Activated naive CD4-positive, alpha-beta T cell treated with anti-CD3 and anti-CD28 coated beads, Interleukin-2, amount 50 U/mL, for 72 hours (primary cell): ENCODE results near the gene MARCHF11. TPM values are rescaled to one million over a fixed set of nuclear protein-coding genes. Genes with fewer than 3 reads are reported as not detected.

ENCODE experiments used
- ATAC-seq, 2 donors: fragments of 150-1000 bp; cut with Tn5 transposase; 2 replicates each; pipeline ENCODE4 v1.10.0; 2021; ENCODE audit warnings: mild to moderate bottlenecking in 2 of 2, moderate library complexity in 2 of 2
- DNase-seq, 2 donors: peaks; one replicate each; pipeline ENCODE4 v3.0.0; 2021 to 2022; ENCODE audit warnings: low spot score in 2 of 2
- H3K27ac Mint-ChIP-seq, 2 donors: one replicate each; pipeline ENCODE4 v1.8.0; 2022; ENCODE audit warnings: mild to moderate bottlenecking in 2 of 2, mixed read lengths in 2 of 2
- H3K36me3 Mint-ChIP-seq, 2 donors: one replicate each; pipeline ENCODE4 v1.8.0; 2022; ENCODE audit warnings: mixed read lengths in 2 of 2
- H3K9me3 Mint-ChIP-seq, 2 donors: one replicate each; pipeline ENCODE4 v1.8.0; 2022; ENCODE audit warnings: mixed read lengths in 2 of 2
- total RNA-seq, 2 donors: library from RNA; stranded (reverse); gene quantifications; one replicate each; pipeline ENCODE4 v1.2.3, GENCODE V29; 2022

MARCHF11 gene
- total RNA-seq, 2 donors from 2014 or later = not detected

DNA sequence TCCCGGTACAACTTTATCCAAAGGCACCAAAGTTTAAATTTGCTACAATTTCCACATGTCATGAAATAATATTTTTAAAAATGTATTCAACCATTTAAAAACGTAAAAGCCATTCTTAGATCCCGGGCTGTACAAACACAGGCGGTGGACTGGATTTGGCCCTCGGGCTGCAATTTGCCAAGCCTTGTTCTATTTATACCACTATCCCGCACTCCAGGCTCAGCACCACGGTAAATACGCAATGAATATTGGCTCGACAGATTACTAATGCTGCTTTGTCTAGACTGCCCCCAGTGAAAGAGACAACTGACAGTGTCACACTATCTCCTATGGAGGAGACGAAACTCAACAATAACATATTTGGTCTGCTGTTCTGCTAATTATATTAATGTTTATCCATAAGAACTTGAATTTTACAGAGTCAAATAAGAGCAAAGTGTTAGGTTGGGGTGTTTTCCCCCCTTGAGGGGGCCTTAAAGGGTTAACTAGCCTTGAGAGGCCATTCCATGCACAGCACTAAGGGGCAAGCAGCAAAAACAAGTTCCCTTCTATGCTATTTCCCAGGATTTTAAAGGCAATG is 98.1 kb downstream of the MARCHF11 start:
- no peaks in the 10 kb centered on the region for H3K36me3 Mint-ChIP-seq
- no peak for ATAC-seq

DNA sequence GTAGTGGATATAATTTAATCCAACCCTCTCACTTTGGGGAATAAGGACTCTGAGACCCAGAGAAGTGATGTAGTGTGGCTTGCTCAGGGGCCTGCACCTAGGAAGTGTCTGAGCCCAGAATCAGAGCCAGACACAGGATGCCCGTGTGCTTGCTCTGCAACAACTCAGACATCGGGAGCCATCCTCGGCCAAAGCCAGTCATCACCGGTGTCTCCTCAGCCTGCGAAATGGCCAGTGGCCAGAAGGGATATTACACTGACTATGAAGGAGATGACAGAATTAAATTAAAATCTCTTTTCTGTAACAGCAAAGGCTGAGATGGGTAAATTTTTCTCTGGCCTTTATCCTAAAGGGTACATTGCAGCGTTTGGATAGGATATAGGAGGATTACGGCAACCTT is 102.9 kb downstream of the MARCHF11 start:
- no peak for ATAC-seq
- no peak for DNase-seq
- Mint-ChIP-seq H3K9me3 (peaks cover 5 to 25% of the 10 kb centered on the region in 2 donors), H3K36me3 (no peaks in the 10 kb centered on the region), H3K27ac (no peak overlapping the region)

More for the DNA sequence above, 98.1 kb downstream of the MARCHF11 start:
- Mint-ChIP-seq H3K9me3 (peaks cover 0 to 21% of the 10 kb centered on the region in 2 donors), H3K27ac (no peak overlapping the region)
- no peak for DNase-seq

DNA sequence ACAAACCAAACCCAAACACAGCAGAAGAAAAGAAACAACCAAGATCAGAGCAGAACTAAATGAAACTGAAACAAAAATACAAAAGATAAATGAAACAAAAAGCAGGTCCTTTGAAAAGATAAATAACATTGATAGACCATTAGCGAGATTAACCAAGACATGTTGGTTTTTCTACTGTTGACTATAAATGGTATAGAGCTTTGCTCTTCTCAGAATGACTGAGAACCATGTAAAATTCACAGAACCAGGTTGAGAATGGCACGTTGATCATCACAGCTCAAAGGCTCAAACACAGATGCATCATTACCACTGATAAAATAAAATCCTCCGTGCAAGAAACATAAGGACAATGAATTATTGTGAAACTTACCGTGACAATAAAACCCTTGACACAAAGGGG is 105.2 kb downstream of the MARCHF11 start:
- Mint-ChIP-seq H3K36me3 (no peaks in the 10 kb centered on the region), H3K9me3 (peaks cover 5 to 7% of the 10 kb centered on the region in 2 donors), H3K27ac (no peak overlapping the region)
- no peak for ATAC-seq
- no peak for DNase-seq

DNA sequence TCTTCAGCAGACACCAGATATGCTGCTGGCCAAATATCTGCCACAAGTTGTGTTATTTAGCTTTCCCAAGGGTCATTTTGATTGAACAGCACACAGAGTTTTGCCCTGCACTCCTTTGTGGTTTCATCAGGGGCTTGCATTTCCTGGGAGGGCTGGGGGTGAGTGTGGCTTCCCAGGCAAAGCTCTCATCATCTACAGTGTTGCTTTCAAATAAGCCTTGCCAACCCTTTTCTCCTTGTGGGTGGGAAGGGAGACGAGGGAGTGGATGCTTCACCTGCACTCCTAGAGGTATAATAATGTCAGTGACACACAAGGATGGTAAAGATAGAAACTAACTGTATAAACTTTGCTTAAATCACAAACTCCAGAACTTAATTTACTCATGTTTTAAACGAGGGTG is 107.0 kb downstream of the MARCHF11 start:
- Mint-ChIP-seq H3K36me3 (no peaks in the 10 kb centered on the region), H3K9me3 (peaks cover 4 to 5% of the 10 kb centered on the region in 2 donors), H3K27ac (no peak overlapping the region)
- no peak for ATAC-seq
- DNase-seq = no peak

DNA sequence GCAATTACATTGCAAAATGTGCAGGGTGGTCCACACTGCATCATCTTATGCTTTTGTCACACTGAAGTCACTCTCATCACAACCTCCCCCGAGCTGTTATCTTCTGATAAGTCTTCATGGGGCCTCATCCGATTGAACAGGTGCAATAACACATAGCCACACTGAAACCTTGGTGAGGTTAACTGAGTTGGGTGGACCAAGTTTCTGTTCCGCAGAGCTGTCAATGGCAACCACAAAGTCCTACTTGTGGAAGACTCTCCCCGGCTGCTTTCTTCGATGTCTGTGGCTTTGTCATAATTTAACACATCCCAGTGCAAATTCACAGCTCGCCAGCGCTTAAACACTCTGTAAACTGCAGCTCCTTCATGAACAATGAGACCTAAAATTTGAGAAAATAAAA is 112.2 kb downstream of the MARCHF11 start:
- H3K36me3 Mint-ChIP-seq = no peaks in the 10 kb centered on the region
- no peaks in the 10 kb centered on the region for H3K9me3 Mint-ChIP-seq
- H3K27ac Mint-ChIP-seq = no peak overlapping the region
- no peak for ATAC-seq
- DNase-seq = no peak

DNA sequence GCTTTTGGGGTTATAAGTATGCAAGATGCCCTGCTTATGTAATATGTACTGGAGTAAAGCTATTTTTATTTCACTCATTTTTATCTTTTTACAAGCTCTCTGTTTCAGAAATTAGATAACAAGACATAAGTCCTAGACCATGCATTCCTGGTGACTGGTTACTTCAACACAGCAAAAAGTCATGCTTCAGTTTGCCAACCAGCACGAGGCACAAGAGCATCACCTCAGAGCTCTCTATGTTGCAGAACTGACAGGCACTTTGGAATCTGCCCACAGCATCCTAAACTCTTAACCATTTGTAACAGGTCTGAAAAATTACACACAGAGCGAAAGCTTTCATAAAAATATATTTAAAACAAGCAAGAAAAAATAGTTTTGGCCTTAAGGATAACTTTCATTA is 112.8 kb downstream of the MARCHF11 start:
- ATAC-seq = no peak
- DNase-seq = no peak
- Mint-ChIP-seq H3K9me3 (no peaks in the 10 kb centered on the region), H3K27ac (no peak overlapping the region), H3K36me3 (no peaks in the 10 kb centered on the region)

DNA sequence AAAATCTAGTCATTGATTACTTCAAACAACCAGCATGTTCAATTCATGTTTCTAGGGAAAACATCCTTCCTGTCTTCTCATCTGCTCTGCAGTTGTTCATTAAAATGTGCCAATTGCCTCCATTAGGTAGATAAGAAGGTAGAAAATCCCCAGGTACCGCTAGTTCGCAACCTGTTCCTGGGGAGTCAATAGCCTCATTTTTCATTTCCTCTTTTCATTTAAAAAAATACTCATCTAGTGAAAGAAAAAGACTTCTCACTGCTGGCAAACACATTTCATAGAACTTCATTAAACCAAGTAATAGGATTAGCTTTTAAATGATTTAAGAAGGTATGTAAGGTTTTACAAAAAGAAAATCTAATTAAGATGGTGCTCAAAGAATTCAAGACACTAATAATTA is 113.3 kb downstream of the MARCHF11 start:
- Mint-ChIP-seq H3K9me3 (no peaks in the 10 kb centered on the region), H3K27ac (no peak overlapping the region), H3K36me3 (no peaks in the 10 kb centered on the region)
- no peak for ATAC-seq
- DNase-seq = no peak

DNA sequence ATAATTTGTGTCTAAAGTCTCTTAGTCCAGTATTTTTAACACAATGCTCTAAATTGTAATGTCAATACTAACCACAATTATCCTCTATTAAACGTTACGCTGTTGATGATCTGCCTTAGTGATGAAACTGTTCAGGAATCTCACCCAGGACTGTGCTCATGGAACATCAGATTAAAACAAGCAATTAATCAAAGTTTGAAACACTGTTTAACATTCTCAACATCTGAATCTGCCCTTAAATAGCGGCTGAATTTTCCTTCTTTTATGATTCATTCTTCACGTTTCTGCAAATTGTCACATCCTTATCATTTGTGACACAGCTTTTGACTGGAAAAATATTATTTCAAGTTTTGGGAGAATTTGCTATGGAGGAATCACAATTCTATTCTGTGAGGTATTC is 113.8 kb downstream of the MARCHF11 start:
- DNase-seq (no peak), ATAC-seq (no peak)
- H3K36me3 Mint-ChIP-seq = no peaks in the 10 kb centered on the region
- peaks cover 0 to 3% of the 10 kb centered on the region in 2 donors for H3K9me3 Mint-ChIP-seq
- no peak overlapping the region for H3K27ac Mint-ChIP-seq

DNA sequence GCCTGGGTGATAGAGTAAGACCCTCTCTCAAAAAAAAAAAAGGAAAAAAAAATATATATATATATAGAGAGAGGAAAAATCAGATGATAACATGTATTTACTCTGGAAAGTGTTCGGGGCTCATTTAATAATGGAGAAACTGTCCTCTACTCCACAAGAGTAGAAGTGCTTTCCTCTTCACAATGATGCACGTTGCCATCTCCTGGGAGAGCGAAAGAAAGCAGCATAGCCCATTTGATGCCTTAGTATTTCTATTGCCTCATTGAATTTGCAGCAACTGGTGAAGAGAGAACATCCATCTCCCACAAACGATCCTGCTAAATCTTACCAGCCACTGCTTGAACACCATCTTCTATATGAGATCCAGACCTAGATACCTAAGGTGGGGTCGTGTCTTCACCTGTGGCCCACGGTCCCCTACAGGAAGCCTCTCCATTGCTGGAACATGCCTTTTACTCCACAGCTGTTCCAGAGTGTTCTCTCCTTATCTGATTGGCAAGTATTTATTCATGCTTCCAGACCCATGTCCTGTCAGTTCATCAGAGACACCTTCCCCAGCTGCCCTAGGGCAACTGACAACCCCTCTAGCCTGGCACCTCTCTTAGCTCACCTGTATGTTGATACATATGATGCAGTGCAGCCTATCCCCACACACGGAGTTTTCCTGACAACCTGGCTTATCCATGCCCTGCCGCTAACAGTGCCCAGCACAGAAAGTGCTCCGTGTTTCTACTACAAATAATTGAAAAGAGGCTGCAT is 115.3 kb downstream of the MARCHF11 start:
- no peak for ATAC-seq
- Mint-ChIP-seq H3K36me3 (no peaks in the 10 kb centered on the region), H3K27ac (no peak overlapping the region), H3K9me3 (peaks cover 4 to 5% of the 10 kb centered on the region in 2 donors)
- no peak for DNase-seq

DNA sequence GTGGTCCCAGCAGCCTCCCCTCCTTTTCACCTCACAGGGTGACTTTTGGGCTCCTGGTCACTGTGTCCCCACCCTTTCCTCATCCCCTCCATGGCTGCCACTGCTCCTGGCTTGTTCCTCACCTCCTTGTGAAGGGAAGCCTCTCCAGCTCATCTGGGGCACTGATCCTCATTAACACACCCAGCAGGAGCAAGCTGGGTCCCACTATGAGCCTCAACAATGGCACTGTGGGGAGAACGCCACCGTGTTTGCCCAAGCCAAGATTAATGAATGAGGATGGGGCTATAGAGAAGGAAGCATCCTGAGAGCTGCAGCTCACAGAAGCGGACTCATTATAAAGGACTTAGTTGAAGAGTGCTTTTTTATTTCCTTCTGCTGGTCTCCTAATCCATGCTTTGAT is 118.4 kb downstream of the MARCHF11 start:
- Mint-ChIP-seq H3K27ac (no peak overlapping the region), H3K36me3 (no peaks in the 10 kb centered on the region), H3K9me3 (peaks cover 8 to 10% of the 10 kb centered on the region in 2 donors)
- no peak for ATAC-seq
- no peak for DNase-seq

DNA sequence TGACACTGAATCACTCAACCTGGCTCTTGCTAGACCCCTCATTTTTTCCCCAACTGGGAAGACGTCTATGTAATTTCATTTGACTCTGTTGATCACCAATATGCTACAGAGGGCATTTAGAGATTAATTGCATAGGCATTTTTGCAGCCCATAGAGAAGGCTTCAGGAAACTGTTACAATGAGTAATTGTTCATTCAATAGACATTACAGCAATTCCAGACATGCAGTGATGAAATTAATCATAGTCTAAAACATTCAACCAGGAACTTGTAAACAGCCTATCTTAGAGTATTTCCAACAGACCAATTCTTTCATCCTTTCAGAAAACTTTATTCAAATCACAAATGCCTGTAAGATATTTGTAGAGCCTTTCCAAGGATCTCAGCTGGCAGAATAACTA is 122.3 kb downstream of the MARCHF11 start:
- Mint-ChIP-seq H3K9me3 (peaks cover 13 to 17% of the 10 kb centered on the region in 2 donors), H3K36me3 (no peaks in the 10 kb centered on the region), H3K27ac (no peak overlapping the region)
- DNase-seq (no peak), ATAC-seq (no peak)

DNA sequence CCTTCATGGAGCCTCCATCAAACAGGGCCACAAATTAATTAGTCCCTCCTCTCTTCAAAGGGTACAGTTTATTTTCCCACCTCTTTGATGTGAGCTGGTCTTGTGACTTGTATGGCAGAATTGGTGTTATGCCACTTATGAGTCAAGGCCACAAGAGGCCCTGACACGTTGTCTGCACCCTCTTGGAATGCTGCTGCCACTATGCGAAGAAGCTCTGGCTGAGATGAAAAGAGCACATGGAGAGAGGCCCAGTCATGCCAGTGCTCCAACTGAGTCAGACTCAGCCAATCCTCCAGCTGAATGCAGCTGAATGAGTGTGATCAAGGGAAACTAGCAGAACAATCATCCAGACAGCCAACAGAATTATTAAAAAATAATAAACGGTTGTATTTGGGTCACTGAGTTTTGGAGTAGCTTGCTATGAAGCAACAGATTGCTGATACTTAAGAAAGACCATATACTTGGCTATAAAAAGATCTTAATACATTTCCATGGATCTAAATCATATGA is 128.3 kb downstream of the MARCHF11 start:
- no peak for DNase-seq
- H3K27ac Mint-ChIP-seq = no peak overlapping the region
- no peak for ATAC-seq

DNA sequence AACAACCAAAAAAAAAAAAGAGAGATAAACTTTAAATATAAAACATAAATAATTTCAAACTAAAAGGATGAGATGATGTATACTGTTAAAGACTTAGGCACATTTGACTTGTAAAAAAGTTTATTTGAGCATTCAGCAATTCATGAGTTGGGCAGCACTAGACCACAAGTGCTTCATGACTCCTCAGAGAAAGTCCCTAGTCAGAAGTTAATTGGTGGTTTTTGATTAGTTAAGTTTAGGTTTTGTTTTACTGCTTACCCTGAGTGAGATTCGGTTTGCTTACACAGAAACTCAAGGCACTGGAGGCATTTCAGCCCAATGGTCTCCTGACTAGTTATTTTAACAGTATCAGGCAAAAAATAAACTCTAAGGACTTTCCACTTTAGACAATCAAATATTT is 129.2 kb downstream of the MARCHF11 start:
- DNase-seq = no peak
- peaks cover 15 to 21% of the 10 kb centered on the region in 2 donors for H3K9me3 Mint-ChIP-seq
- no peak overlapping the region for H3K27ac Mint-ChIP-seq
- ATAC-seq = no peak
- H3K36me3 Mint-ChIP-seq = no peaks in the 10 kb centered on the region

More for the DNA sequence above, 128.3 kb downstream of the MARCHF11 start:
- H3K36me3 Mint-ChIP-seq = no peaks in the 10 kb centered on the region
- peaks cover 13 to 21% of the 10 kb centered on the region in 2 donors for H3K9me3 Mint-ChIP-seq

DNA sequence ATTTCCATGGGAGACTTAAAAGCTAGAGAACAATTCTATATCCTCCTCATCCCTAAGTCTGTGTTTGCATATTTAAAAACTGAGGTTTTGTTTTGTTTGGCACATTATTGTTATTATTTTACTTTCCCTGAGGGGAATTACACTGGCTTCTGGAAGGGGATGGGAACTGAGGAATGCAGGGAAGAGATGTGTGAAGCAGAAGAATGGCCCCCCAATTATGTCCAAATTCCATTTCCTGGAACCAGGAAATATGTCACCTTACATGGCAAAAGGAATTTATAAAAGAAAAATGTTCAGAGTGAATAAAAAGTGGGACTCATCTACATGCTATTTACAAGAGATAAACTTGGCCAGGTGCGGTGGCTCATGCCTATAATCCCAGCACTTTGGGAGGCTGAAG is 129.8 kb downstream of the MARCHF11 start:
- ATAC-seq (no peak), DNase-seq (no peak)
- Mint-ChIP-seq H3K9me3 (peaks cover 13 to 18% of the 10 kb centered on the region in 2 donors), H3K27ac (no peak overlapping the region), H3K36me3 (no peaks in the 10 kb centered on the region)

DNA sequence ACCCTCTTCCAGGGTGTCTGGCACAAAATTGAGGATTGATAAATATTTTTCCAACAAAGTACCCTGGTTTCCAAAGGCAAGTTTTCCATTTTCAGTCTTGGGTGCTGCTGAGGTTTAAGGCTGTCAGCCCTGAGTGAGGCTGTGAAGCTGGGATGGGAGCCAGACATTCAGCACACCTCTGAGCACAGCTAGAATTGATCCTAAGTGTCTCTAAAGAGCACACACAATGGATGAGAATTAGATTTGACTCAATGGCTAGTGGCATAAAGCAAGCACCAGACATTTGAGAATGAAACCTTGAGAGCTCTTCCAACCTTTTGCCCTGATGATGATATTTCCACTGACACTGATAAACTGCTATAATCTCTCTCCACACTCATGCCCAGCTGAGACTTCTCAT is 131.5 kb downstream of the MARCHF11 start:
- Mint-ChIP-seq H3K36me3 (no peaks in the 10 kb centered on the region), H3K27ac (no peak overlapping the region), H3K9me3 (peaks cover 13% of the 10 kb centered on the region in 2 donors)
- DNase-seq (no peak), ATAC-seq (no peak)

DNA sequence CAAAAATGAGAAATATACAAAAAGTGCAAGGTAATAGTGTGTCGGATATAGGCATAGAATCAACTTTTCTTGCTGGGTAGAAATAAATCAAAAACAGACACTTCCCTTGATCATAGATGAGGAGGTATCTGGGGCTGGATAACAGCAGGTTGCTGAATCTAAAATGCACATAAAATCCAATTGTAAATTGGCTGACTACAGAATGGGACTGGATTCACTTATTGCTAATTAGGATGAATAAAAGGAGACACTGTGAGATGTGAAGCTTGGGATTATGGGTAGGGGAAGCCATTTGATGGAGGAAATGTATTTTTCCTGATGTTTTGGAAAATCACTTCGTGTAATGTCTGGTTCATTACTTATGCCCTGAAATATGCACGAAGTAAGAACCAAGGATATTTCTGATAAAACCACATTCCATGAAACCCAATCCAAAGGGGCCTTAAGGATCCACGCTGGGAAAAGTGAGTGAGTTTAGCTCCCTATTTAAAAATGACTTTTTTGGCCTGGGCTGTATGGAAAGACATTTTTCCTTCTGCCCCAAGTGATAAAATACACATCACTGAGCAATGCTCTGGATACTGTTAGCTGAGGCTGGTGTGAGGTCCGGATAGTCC is 136.1 kb downstream of the MARCHF11 start:
- H3K27ac Mint-ChIP-seq = no peak overlapping the region
- H3K36me3 Mint-ChIP-seq = no peaks in the 10 kb centered on the region
- ATAC-seq = no peak
- peaks cover 18 to 20% of the 10 kb centered on the region in 2 donors for H3K9me3 Mint-ChIP-seq
- no peak for DNase-seq

DNA sequence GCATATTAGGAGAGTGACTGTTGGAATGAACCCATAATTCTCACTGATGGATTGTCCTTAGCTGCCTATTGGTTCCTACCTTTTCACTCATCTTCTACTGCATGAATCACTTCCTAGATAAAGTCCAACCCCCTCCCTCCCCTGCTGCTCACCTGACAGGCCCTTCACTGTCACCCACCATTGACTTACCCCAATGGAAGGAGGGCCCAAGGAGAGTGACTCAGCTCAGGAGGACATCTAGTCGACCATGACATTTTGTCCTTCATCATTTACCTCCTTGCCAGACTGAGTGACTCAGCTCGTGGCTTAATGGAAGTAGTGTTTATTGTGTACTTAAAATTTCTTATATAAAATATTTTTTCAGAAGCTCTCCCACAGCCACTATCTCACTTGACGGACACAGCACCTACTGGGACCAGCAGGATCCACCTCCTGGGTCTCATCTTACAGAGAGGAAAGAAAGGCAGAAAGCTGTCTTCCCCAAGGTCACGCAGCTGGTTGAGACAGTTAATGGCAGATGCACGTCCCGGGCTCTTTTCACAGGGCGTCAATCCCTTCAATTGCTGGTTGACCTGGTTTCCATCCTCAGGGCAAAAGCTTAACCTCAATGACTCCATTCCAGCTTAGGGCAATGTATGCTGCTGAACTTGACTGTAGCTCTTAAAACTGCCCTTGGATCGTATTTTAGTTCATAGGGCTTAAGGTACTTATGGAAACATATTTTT is 142.3 kb downstream of the MARCHF11 start:
- ATAC-seq = no peak
- H3K27ac Mint-ChIP-seq = no peak overlapping the region
- DNase-seq = no peak
- H3K9me3 Mint-ChIP-seq = peaks cover 7 to 14% of the 10 kb centered on the region in 2 donors
- H3K36me3 Mint-ChIP-seq = no peaks in the 10 kb centered on the region
